HT1080 (cell line): Measurements from ENCODE around the gene CYB561. TPM values are rescaled to one million over a fixed set of nuclear protein-coding genes. Genes with fewer than 3 reads are reported as not detected.

ENCODE experiments used
- DNase-seq: peaks from one replicate; pipeline ENCODE4 v3.0.0-alpha.2; 2015; ENCODE audit warnings: low read depth
- small RNA-seq: library from RNA; depleted of rRNA; stranded (forward); fragments of <200 nt; gene quantifications from one replicate; pipeline ENCODE3, GENCODE V24; 2014
- total RNA-seq: library from RNA; depleted of rRNA; stranded (reverse); fragments of >200 nt; shearing (Covaris generic); gene quantifications from 2 replicates; pipeline ENCODE4 v1.2.3, GENCODE V29; 2014; rRNA removed

CYB561 gene
- total RNA-seq, 1 experiment from 2014 or later = 3.2 TPM

DNA sequence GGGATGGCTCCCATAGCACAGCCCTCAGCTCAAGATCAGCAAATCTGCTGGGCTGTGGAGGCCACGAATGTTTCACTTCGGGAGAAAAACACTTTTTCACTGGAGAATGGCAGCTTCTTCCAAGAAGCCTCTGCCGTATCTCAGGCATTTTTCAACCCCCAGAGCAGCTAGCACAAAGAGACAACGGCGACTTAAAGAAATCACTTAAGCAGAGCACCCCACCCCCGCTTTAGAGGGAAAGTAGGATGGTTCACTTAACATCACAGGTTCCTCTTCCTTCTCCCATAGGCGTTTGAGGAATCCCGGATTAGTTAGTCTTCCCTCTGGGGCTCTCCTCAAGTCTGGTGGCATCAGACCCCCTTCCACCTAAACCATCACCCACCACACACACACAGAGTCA lies 27.6 kb downstream of the CYB561 start:
- no peak for DNase-seq

DNA sequence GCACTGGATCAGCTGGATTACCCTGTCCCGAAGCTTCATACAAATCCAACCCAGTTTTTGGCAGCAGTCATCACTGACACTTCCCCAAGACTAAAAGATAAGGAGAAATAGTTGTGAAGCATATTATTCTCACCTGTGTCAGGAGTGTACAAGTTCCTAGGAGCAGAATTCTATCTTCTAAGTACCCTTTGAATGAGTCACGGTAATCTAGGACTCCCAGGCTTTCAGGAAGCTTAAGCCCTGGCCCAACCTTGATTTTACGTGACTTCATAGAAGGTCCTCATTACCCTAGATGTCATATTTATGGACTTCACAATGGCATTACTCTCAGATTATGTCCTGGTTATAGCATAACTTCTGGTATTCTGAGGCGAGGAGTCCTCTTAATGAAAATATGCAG lies 31.9 kb downstream of the CYB561 start:
- no peak for DNase-seq

DNA sequence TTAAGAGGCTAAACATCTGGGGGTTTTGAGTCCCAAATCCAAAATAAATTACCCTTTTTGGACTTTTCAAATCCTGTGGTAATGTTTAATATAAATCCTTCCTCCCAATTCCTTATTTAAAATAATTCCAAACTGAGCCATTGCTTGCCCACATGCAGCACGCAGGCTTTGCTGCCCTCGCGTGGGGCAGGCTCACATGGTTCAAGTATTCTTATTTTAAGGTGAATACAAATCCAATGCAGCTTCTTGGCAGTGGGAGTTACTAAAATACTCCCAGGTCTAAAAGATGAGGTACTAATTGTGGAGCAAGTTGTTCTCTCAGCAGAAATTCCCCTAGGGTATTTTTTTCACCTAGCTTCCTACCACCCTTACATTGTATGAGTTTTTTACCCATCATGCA lies 33.0 kb downstream of the CYB561 start:
- no peak for DNase-seq

GRCh38 chr17:63412234-63412633 lies 33.9 kb downstream of the CYB561 start:
- no peak for DNase-seq

DNA sequence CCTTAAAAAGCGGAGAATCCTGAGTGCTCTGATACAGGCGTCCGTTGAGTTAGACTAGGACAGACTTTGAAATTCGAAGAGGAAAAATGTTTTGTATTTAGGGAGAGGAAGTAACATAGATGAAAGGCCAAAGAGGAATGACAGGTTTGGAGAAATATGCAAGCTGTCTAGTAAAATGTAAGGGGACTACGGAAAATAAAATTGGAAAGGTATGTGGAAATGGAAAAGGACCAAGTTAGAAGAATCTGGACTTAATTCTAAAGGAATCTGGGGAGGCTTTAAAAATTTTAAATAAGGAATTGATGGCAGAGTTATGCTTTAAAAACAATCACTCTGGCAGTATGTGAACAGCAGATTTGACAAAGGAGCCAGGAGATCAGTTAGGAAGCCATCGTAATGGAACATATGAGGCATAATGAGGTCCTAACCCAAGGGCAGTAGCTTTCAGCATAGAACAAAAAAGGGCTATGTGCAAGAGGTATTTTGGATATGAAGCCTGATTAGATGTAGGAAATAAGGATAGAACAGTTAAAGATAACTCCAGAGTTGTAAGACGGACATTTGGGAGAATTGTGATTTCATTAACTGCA lies 38.3 kb downstream of the CYB561 start:
- no peak for DNase-seq

DNA sequence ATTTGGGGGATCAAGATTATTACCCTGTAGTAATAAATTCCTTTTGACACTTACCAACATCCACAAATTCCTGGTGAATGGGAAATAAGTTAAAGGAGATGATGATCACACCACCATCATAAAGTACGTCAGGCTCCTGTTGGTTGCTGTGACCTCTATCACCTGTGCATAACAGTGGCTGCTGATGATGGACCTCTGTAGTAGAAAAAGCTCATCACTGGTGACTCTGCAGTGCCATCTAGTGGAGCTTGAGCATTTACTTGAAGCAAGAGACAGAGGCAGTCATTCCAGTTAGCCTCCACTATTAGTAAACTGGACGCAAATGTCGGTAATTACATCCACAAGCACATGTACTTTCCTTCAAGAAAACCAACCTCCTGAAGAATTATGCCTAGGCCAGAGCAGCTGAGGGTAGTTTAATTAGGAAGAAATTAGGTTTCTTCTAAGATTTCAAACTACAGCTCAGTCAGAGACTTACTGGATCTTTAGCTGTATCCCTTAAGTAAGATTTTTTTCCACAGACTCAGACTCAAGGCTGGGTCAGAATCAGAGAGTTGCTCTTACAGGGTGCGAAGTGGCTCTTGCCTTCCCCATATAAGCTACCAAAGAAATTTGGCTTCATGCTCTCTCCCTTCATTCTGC lies 39.3 kb downstream of the CYB561 start:
- peak; percentile 84 for DNase-seq

- DNase-seq = peak; percentile 81
These were observed 40.3 kb downstream of the CYB561 start for GRCh38 chr17:63405741-63406261.

GRCh38 chr17:63405020-63405419 lies 41.1 kb downstream of the CYB561 start:
- no peak for DNase-seq

DNA sequence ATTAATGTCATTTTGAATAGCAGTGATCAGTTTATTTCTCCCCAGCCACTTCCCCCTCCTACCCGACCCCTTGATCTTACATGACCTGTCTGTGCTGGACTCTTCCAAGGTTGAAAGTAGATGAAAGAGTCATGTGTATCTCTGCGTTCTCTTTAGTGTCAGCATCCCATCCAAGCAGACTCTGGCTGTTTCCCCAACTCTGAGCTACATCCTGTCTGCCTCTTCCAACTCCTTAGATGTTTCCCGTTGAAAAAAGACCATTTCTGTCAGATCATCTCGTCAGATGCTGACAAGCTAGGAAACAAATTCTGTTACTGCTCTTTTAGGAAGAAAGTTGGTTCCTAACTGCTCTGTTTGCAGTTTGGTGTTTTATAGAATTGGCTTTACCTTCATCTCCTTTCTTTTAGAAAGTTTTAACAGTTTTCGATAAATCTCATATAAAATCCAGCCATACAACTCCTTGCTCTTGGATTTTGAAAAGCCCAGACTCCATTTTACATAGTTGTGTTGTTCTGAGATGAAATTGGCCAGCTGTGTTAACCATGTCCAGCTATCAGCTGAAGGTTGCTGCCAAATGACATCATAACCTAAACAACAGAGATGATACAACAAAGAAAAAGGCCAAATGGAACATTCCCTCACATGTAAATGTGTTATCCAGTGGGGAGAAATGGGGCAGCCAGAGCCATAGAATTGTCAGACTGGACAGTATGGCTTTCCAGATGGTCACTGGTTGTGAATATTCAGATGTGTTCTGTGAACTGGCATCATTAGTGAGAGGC lies 43.5 kb downstream of the CYB561 start:
- no peak for DNase-seq

GRCh38 chr17:63399856-63400255 lies 46.2 kb downstream of the CYB561 start:
- DNase-seq = no peak

DNA sequence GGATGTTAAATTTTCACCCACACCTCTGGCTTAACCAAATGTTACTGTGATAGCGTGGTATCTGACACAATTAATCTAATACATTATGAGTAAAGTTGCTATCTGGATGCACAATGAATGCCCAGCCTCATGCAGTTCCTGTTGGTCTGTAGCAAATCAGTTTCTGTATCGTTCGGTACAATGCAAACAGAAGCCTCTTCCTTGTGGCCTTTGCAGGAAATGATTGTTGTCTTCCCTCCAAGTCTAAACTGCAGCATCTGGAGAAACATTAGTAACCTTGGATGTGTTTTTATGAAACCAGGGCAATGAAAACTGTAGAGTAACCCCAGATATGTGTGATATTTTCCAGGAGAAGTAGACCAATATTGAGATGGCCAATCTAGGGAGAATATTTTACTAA lies 46.8 kb downstream of the CYB561 start:
- no peak for DNase-seq

DNA sequence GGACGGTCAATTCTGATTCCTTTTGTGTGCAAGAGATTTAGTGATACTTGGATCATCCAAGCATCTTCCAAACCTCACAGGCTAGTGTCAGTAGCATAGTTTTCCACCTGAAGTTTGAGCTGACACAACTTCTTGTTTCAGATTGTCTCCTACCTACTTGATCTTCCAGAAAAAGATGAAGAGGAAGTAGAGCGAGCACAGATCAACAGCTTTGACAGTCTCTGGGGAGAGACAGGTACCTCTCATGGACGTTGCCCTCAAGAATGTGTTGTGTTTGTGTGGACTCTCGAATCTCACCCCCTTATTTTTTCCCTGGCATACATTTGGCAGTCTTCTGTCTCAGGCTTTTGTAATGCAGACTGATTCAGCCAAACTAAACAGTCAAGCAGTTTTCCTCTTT lies 47.4 kb downstream of the CYB561 start:
- no peak for DNase-seq

- DNase-seq = no peak
These were observed 50.9 kb downstream of the CYB561 start for GRCh38 chr17:63395075-63395805.

DNA sequence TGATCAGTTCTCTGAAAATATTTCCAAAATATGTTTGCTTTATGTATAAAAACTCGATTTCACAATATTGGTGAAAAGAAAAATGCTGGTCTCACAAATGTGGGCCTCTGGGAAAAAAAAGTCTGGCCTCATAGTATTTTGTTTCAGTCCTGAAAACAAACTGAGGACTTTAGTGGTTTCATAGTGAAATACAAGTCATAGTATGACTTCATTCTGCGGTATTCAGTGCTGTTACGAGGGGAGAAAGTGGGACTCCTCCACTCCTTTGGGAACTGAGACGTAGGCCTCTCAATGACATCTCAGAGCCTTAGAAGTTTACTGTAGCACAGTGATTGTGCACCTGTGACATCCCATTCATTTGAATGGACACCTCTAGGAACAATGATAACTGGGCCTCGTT lies 56.0 kb downstream of the CYB561 start:
- DNase-seq = peak; percentile 51

- DNase-seq = no peak
These were observed 58.3 kb downstream of the CYB561 start for GRCh38 chr17:63387656-63388340.

DNA sequence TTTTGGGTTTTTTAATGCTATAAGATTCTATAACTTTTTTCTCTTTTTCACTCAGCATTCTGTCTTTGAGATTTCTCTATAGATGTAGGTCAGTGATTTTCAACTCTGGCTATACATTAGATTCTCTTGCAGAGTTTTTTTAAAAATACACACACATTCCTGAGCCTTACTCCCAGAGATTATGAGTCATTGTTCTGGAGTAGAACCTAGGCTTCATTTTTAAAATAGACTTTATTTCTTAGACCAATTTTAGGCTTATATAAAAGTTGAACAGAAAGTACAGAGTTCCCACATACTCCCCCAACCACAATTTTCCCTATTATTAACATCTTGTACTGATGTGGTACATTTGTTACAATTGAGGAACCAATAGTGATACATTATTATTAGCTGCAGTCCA lies 63.3 kb downstream of the CYB561 start:
- peak; percentile 33 for DNase-seq

Small RNA genes within 50 kb of the gene (small RNA-seq; reads per million reads assigned to genes)
- not detected for gene AC005828.6

Other genes starting within 250 kb of the CYB561 start
- not detected in 2 replicates for gene ACE, start 30.8 kb upstream of the CYB561 start, total RNA-seq
- not detected in 2 replicates for gene KCNH6, start 77.1 kb upstream of the CYB561 start, total RNA-seq
- 28.0 and 37.1 TPM in 2 replicates for gene DCAF7, start 104.2 kb upstream of the CYB561 start, total RNA-seq
- 32.6 and 35.0 TPM in 2 replicates for gene TACO1, start 154.6 kb upstream of the CYB561 start, total RNA-seq
- 26.0 and 33.1 TPM in 2 replicates for gene MAP3K3, start 176.1 kb upstream of the CYB561 start, total RNA-seq